Neuronal stem cell (in vitro differentiated cells): ENCODE results near the gene PPM1N.

Experiments
- DNase-seq: peaks from one replicate; pipeline ENCODE4 v3.0.0-alpha.2; 2013; ENCODE audit warnings: low spot score
- H2AFZ ChIP-seq: one replicate; pipeline ENCODE4 v1.6.1; 2013; ENCODE audit warnings: mild to moderate bottlenecking, low read length, inconsistent platforms
- H2AK5ac ChIP-seq: 2 replicates; pipeline ENCODE4 v1.6.1; 2013; ENCODE audit warnings: low read depth, mild to moderate bottlenecking, inconsistent platforms, low read length, moderate library complexity, mixed read lengths
- H2BK120ac ChIP-seq: 2 replicates; pipeline ENCODE4 v1.6.1; 2013; ENCODE audit warnings: low read depth, mild to moderate bottlenecking, inconsistent platforms, low read length, moderate library complexity, mixed read lengths
- H2BK12ac ChIP-seq: one replicate; pipeline ENCODE4 v1.6.1; 2013; ENCODE audit warnings: low read length, inconsistent platforms
- H2BK15ac ChIP-seq: 2 replicates; pipeline ENCODE4 v1.6.1; 2013; ENCODE audit warnings: mild to moderate bottlenecking, low read length, inconsistent platforms, mixed read lengths
- H2BK5ac ChIP-seq: one replicate; pipeline ENCODE4 v1.6.1; 2013; ENCODE audit warnings: inconsistent platforms, mild to moderate bottlenecking, low read length, moderate library complexity
- H3K14ac ChIP-seq: one replicate; pipeline ENCODE4 v1.6.1; 2013; ENCODE audit warnings: low read length, inconsistent platforms
- H3K18ac ChIP-seq: 2 replicates; pipeline ENCODE4 v1.6.1; 2013; ENCODE audit warnings: low read length, inconsistent platforms
- H3K23ac ChIP-seq: 2 replicates; pipeline ENCODE4 v1.6.1; 2013; ENCODE audit warnings: low read depth, mild to moderate bottlenecking, mixed read lengths, low read length, inconsistent platforms; ENCODE audit not compliant: poor library complexity
- H3K27ac ChIP-seq: replicated peaks from 3 replicates; pipeline ENCODE4 v1.5.1; 2013; ENCODE audit warnings: low read length, inconsistent platforms
- H3K27me3 ChIP-seq, 3 experiments: 2 replicates each; pipeline ENCODE4 v1.6.1; 2013; ENCODE audit warnings: low read length in 3 of 3, mild to moderate bottlenecking in 2 of 3, inconsistent platforms in 1 of 3, low read depth in 1 of 3, mixed read lengths in 1 of 3, moderate library complexity in 1 of 3; ENCODE audit not compliant: control insufficient read depth in 3 of 3, insufficient read depth in 3 of 3
- H3K36me3 ChIP-seq, 2 donors: replicated peaks in 1 of 2; 2 replicates each; pipeline ENCODE4 v1.6.1; 2013; ENCODE audit warnings: low read length in 2 of 2; ENCODE audit not compliant: control insufficient read depth in 2 of 2, insufficient read depth in 2 of 2
- H3K4ac ChIP-seq: 2 replicates; pipeline ENCODE4 v1.6.1; 2013; ENCODE audit warnings: inconsistent platforms, mild to moderate bottlenecking, low read length, moderate library complexity
- H3K4me1 ChIP-seq, 2 donors: 1 replicate in 1 of 2; 2 replicates in 1 of 2; pipeline ENCODE4 v1.6.1; 2013; ENCODE audit warnings: low read length in 2 of 2, low read depth in 1 of 2; ENCODE audit not compliant: control insufficient read depth in 2 of 2, insufficient read depth in 1 of 2
- H3K4me2 ChIP-seq: one replicate; pipeline ENCODE4 v1.6.1; 2013; ENCODE audit warnings: mild to moderate bottlenecking, low read length, inconsistent platforms; ENCODE audit not compliant: insufficient read depth, poor library complexity, severe bottlenecking
- H3K4me3 ChIP-seq, 2 donors: 2 replicates each; pipeline ENCODE4 v1.5.1; 2013; ENCODE audit warnings: low read length in 2 of 2, mild to moderate bottlenecking in 2 of 2, inconsistent platforms in 1 of 2, moderate library complexity in 1 of 2
- H3K79me1 ChIP-seq: one replicate; pipeline ENCODE4 v1.6.1; 2013; ENCODE audit warnings: low read depth, mild to moderate bottlenecking, inconsistent platforms, low read length, moderate library complexity
- H3K9ac ChIP-seq: one replicate; pipeline ENCODE4 v1.6.1; 2013; ENCODE audit warnings: mild to moderate bottlenecking, low read depth, low read length, inconsistent platforms; ENCODE audit not compliant: poor library complexity
- H3K9me3 ChIP-seq, 2 donors: replicated peaks in 1 of 2; 2 replicates each; pipeline versions ENCODE3 to v1.6.1; 2013; ENCODE audit warnings: low read length in 2 of 2, mild to moderate bottlenecking in 2 of 2, inconsistent platforms in 1 of 2, low read depth in 1 of 2, mixed read lengths in 1 of 2, moderate library complexity in 1 of 2; ENCODE audit not compliant: control insufficient read depth in 2 of 2, insufficient read depth in 1 of 2
- H4K8ac ChIP-seq: one replicate; pipeline ENCODE4 v1.6.1; 2013; ENCODE audit warnings: low read depth, mild to moderate bottlenecking, inconsistent platforms, low read length, moderate library complexity
- H4K91ac ChIP-seq: one replicate; pipeline ENCODE4 v1.6.1; 2013; ENCODE audit warnings: low read length, low read depth, mild to moderate bottlenecking, inconsistent platforms; ENCODE audit not compliant: poor library complexity
- WGBS, 2 donors: extraction: QIAGEN DNeasy Blood & Tissue Kit; methylation state at CpG; one replicate each; pipeline ENCODE4 v1.1.7; 2013; ENCODE audit warnings: missing lambda C conversion rate in 2 of 2, mixed read lengths in 1 of 2; ENCODE audit not compliant: insufficient read length in 2 of 2, insufficient replicate concordance in 1 of 2; ENCODE audit errors: extremely low coverage in 2 of 2; 5-methylcytosine and 5-hydroxymethylcytosine counted together

Gene PPM1N

DNA sequence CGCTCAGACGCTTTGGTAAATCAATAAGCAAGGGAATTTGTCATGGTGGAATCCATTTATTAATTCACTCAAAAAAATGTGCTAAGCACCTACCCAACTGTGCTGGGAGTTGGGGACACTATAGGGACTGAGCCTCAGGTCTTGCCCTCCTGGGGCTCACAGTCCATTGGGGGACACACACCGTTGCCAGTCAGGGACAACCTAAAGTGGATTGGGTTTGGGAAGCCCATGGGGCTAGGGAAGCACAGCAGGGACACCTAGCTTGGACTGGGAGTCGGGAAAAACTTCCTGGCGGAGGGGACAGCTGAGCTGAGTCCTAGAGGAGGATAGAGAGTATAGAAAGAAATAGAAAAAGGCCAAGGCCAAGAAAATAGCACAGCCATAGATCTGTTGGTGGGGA, 21.9 kb upstream of the PPM1N start:
- Histone ChIP-seq H3K4me1 (peaks cover 6 to 8% of the 10 kb centered on the region in 2 donors), H2BK5ac (no peak overlapping the region), H2BK12ac (no peak overlapping the region), H3K4ac (no peak overlapping the region), H2BK120ac (no peak overlapping the region), H3K9me3 (no peaks in the 10 kb centered on the region), H3K18ac (peak overlapping the region; percentile 44), H4K8ac (no peak overlapping the region), H3K36me3 (no peaks in the 10 kb centered on the region), H2AFZ (no peak overlapping the region), H3K9ac (no peak overlapping the region), H3K27me3 (peaks cover 0 to 28% (median 0%) of the 10 kb centered on the region in 3 experiments), H3K4me2 (no peak overlapping the region), H2AK5ac (no peak overlapping the region), H3K14ac (no peak overlapping the region), H3K27ac (no peak overlapping the region), H3K79me1 (no peaks in the 10 kb centered on the region), H3K4me3 (no peak overlapping the region), H4K91ac (no peak overlapping the region), H2BK15ac (no peak overlapping the region), H3K23ac (no peak overlapping the region)
- WGBS, 2 donors, result no CpG with 5 or more reads among the region's 5 CpGs
- DNase-seq, result no peak

DNA sequence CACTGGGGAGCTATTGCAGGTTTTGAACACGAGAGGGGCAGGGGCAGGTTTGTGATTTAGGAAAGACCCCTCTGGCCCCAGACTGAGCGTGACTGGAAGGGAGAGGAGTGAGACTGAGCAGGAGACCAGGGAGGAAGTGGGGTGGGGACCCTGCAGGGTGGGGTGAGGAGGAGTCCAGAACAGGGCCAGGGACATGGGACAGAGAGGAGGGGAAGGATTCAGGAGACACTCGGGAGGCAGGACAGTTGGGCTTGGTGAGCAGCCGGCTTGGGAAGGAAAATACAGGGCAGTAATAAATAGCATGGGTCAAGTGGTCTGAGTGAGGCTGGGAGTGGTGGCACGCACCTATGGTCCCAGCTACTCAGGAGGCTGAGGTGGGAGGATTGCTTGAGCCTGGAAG, 21.1 kb upstream of the PPM1N start:
- Histone ChIP-seq H3K79me1 (no peaks in the 10 kb centered on the region), H3K4me3 (no peak overlapping the region), H3K9ac (no peak overlapping the region), H4K8ac (no peak overlapping the region), H3K9me3 (no peaks in the 10 kb centered on the region), H2BK5ac (no peak overlapping the region), H3K18ac (peak overlapping the region; percentile 19), H3K27me3 (peaks cover 0 to 19% (median 0%) of the 10 kb centered on the region in 3 experiments), H3K27ac (no peak overlapping the region), H3K4me1 (peaks cover 6 to 8% of the 10 kb centered on the region in 2 donors), H3K36me3 (no peaks in the 10 kb centered on the region), H2BK15ac (no peak overlapping the region), H3K14ac (no peak overlapping the region), H2AFZ (no peak overlapping the region), H4K91ac (no peak overlapping the region), H3K23ac (no peak overlapping the region), H2BK120ac (no peak overlapping the region), H3K4me2 (no peak overlapping the region), H2BK12ac (no peak overlapping the region), H3K4ac (no peak overlapping the region), H2AK5ac (peak overlapping the region; percentile 74)
- no CpG with 5 or more reads among the region's 5 CpGs for WGBS, 2 donors
- DNase-seq, result no peak

DNA sequence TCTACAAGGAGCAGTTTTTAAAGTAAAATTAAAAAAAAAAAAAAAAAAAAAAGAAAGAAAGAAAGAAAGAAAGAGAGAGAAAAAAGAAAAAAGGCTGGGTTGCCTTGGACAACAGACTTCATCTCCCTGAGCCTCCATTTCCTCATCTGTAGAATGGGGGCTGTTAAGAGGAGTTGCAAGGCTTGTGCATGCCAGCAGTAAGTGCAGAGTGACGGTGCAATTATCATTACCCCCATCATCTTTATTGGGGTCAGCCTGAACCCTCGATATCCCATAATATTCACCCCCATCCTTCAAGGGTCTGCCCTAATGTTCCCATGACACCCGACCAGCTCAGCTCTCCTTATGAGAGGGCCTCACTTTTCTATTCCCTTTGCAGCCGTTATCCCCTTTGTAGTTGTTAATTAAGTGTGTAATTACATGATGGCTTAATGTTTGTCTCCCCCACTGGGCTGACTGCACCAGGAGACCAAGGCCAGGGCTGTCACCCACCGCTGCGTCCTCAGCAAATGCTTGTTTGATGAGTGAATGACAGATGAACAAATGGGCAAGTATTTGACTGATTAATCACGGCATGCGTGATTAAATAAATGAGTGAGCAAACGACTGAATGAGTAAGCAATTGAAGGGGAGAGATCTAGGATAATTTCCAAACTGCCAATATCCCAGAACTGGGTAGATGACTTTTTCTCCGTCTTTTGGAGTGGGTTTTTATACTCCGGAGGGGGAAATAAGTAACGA, 20.4 kb upstream of the PPM1N start:
- H3K4me2 ChIP-seq, result peak overlapping the region; percentile 42
- H2BK5ac ChIP-seq, result no peak overlapping the region
- peaks cover 0 to 12% (median 0%) of the 10 kb centered on the region in 3 experiments for H3K27me3 ChIP-seq
- DNase-seq, result no peak
- H2BK15ac ChIP-seq, result no peak overlapping the region
- no peak overlapping the region for H3K4ac ChIP-seq
- no peak overlapping the region for H2AK5ac ChIP-seq
- no peak overlapping the region for H3K23ac ChIP-seq
- no peaks in the 10 kb centered on the region for H3K79me1 ChIP-seq
- no peak overlapping the region for H2BK120ac ChIP-seq
- no peak overlapping the region for H2BK12ac ChIP-seq
- H4K8ac ChIP-seq, result no peak overlapping the region
- no peaks in the 10 kb centered on the region for H3K36me3 ChIP-seq
- peak overlapping the region; percentile 50 to 55 for H3K4me3 ChIP-seq
- peak overlapping the region; percentile 22 for H3K27ac ChIP-seq
- H3K9ac ChIP-seq, result no peak overlapping the region
- H3K18ac ChIP-seq, result no peak overlapping the region
- H3K14ac ChIP-seq, result no peak overlapping the region
- WGBS, 2 donors, result no CpG with 5 or more reads among the region's 12 CpGs
- no peaks in the 10 kb centered on the region for H3K9me3 ChIP-seq
- H3K4me1 ChIP-seq, result peaks cover 6% of the 10 kb centered on the region in 2 donors
- no peak overlapping the region for H2AFZ ChIP-seq
- H4K91ac ChIP-seq, result no peak overlapping the region

DNA sequence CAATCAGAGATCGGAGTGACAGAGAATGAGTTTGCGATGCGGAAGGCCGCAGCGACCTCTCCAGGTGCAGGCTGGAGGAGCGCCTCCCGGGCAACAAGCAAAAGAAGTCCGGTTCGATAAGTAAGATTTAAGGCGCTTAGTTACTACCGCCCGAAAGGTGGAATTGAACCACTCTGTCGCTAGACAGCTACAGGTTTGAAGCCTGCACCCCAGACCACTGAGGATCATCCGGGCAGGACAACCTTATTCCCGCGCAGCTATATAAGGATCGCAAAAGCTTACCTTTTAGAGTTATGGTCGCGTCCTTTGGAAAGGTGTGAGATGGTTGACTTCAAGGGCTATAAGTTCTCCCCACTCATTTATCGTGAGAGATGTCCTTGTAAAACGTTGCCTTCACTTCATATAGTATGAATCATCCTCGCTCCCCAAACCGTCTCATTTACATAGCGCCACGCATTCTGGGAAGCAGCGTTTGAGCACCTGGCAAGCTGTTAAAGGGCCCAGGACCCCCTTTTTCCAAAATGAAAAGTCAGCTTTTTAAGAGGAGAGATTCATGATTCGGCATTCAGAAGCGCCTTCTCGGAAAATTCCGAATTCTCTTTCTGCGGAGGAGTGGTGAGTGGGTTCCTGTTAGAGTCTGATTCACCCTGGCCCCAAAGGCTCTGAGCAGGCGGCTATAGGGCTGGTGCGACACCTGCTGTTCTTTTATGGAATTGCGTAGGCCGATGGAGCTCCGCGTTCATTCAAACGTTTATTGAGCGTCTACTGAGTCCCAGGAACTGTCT, 19.6 kb upstream of the PPM1N start:
- Histone ChIP-seq H3K4me3 (peak overlapping the region; percentile 50 to 77), H2BK15ac (no peak overlapping the region), H3K14ac (no peak overlapping the region), H3K4me2 (peak overlapping the region; percentile 65), H2AFZ (peak overlapping the region; percentile 85), H3K9me3 (no peaks in the 10 kb centered on the region), H3K9ac (no peak overlapping the region), H4K8ac (no peak overlapping the region), H3K36me3 (no peaks in the 10 kb centered on the region), H2BK120ac (no peak overlapping the region), H3K79me1 (no peaks in the 10 kb centered on the region), H3K18ac (peak overlapping the region; percentile 73), H4K91ac (no peak overlapping the region), H2BK5ac (no peak overlapping the region), H3K27me3 (peaks cover 0 to 8% (median 0%) of the 10 kb centered on the region in 3 experiments), H3K27ac (peak overlapping the region; percentile 60), H3K4ac (no peak overlapping the region), H3K23ac (no peak overlapping the region), H2AK5ac (no peak overlapping the region), H2BK12ac (no peak overlapping the region), H3K4me1 (peaks cover 4 to 6% of the 10 kb centered on the region in 2 donors)
- peak; percentile 92 for DNase-seq
- WGBS, 2 donors, result no CpG with 5 or more reads among the region's 39 CpGs
